ENCODE measurements around the gene C10orf90.

- TF ChIP-seq CTCF (IDR thresholded peaks at IDR 0.05; ENCODE audit: low read length) (no peak), EZH2 (IDR thresholded peaks at IDR 0.05; ENCODE audit: borderline replicate concordance, low read length) (no peak)
Observed at GRCh38 chr10:126524526-126524925, 146.0 kb downstream of the C10orf90 start.
